ENCODE results near the gene RREB1. TPM values are rescaled to one million over a fixed set of nuclear protein-coding genes. Genes with fewer than 3 reads are reported as not detected.

Gene RREB1
- total and polyA plus RNA-seq, 2 experiments from 2014 or later: 8.5 to 25.5 TPM

- Mint-ChIP-seq H3K9me3 (no peaks in the 10 kb centered on the region), H3K27ac (peak overlapping the region; percentile 91), H3K27me3 (ENCODE audit: insufficient read depth, low read depth, poor library complexity) (peaks cover 7% of the 10 kb centered on the region), H3K36me3 (ENCODE audit: low read depth) (peaks cover 12% of the 10 kb centered on the region), H3K4me1 (peaks cover 38% of the 10 kb centered on the region), H3K4me3 (peak overlapping the region; percentile 35)
- peak overlapping the region; percentile 81 for H3K27ac ChIP-seq (ENCODE audit: low read depth)
- H4K20me1 ChIP-seq (replicated peaks; ENCODE audit: insufficient read depth): no peaks in the 10 kb centered on the region
- H2AFZ ChIP-seq: no peak overlapping the region
- peak overlapping the region; percentile 37 for H3K4me2 ChIP-seq
- no peak for TF ChIP-seq ZNF462 (CRISPR knock-in tag; IDR thresholded peaks at IDR 0.05)
- no peak for TF ChIP-seq ETS1 (IDR thresholded peaks at IDR 0.05)
- TF ChIP-seq EZH2 (IDR thresholded peaks at IDR 0.05; ENCODE audit: low read depth, unreplicated experiment): no peak
- TF ChIP-seq JUNB (IDR thresholded peaks at IDR 0.05; ENCODE audit: unreplicated experiment): no peak
- no peak for TF ChIP-seq CTCF (conservative IDR thresholded peaks at IDR 0.05; ENCODE audit: low read depth in 2 of 2)
- no peak for TF ChIP-seq ZNF114 (CRISPR knock-in tag; IDR thresholded peaks at IDR 0.05)
- TF ChIP-seq ZNF331 (CRISPR knock-in tag; IDR thresholded peaks at IDR 0.05; ENCODE audit: low read depth): no peak
- no peak for TF ChIP-seq CREB1 (CRISPR knock-in tag; IDR thresholded peaks at IDR 0.05; ENCODE audit: low read depth)
- no peak for TF ChIP-seq STAT1 (IDR thresholded peaks at IDR 0.05; ENCODE audit: unreplicated experiment)
- no peak overlapping the region for H3K4me3 ChIP-seq
- H3K27me3 ChIP-seq (ENCODE audit: insufficient read depth): no peaks in the 10 kb centered on the region
- H3K36me3 ChIP-seq (ENCODE audit: insufficient read depth): no peaks in the 10 kb centered on the region
- H3K9me2 ChIP-seq (ENCODE audit: insufficient read depth): no peaks in the 10 kb centered on the region
- no peak for DNase-seq (ENCODE audit: low spot score)
- H3K79me2 ChIP-seq (replicated peaks; ENCODE audit: insufficient read depth): no peaks in the 10 kb centered on the region
- ATAC-seq: no peak
- peaks cover 28% of the 10 kb centered on the region for H3K4me1 ChIP-seq (ENCODE audit: insufficient read depth)
- H3F3A ChIP-seq (replicated peaks; ENCODE audit: low read depth): no peaks in the 10 kb centered on the region
These were observed 134.2 kb downstream of the RREB1 start for GRCh38 chr6:7241709-7242645.

Measured in GM23338 (cell line).